Keratinocyte (primary cell): ENCODE measurements around the gene CNTROB.

ENCODE experiments used
- EZH2 ChIP-seq: IDR thresholded peaks from one replicate; pipeline ENCODE4 v1.6.1; 2012; ENCODE audit warnings: inconsistent platforms, mild to moderate bottlenecking, low read length, moderate library complexity
- TF ChIP-seq, protein P1 (sequence below), 3 experiments: IDR thresholded peaks in 1 of 3; conservative IDR thresholded peaks in 1 of 3; optimal IDR thresholded peaks in 1 of 3; 2 replicates in 2 of 3; 3 replicates in 1 of 3; pipeline versions ENCODE3 to v1.5.1; 2011; ENCODE audit warnings: low read length in 3 of 3, mild to moderate bottlenecking in 3 of 3, moderate library complexity in 2 of 3, control low read depth in 1 of 3, inconsistent platforms in 1 of 3; ENCODE audit not compliant: insufficient read depth in 2 of 3; ENCODE audit errors: extremely low read depth in 1 of 3

DNA sequence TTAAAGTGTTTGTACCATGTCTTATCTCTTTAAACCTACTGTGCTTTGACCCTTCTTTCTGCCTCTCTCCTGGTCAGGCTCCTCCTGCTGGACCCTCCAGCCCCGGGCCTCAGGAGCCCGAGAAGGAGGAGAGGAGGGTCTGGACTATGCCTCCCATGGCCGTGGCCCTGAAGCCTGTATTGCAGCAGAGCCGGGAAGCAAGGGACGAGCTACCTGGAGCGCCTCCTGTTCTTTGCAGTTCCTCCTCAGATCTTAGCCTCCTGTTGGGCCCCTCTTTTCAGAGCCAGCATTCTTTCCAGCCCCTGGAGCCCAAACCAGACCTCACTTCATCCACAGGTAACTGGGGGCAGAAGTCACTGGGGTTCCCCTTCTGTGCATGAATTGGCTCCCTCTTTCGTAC is 13.6 kb downstream of the CNTROB start:
- TF ChIP-seq, protein P1, sequence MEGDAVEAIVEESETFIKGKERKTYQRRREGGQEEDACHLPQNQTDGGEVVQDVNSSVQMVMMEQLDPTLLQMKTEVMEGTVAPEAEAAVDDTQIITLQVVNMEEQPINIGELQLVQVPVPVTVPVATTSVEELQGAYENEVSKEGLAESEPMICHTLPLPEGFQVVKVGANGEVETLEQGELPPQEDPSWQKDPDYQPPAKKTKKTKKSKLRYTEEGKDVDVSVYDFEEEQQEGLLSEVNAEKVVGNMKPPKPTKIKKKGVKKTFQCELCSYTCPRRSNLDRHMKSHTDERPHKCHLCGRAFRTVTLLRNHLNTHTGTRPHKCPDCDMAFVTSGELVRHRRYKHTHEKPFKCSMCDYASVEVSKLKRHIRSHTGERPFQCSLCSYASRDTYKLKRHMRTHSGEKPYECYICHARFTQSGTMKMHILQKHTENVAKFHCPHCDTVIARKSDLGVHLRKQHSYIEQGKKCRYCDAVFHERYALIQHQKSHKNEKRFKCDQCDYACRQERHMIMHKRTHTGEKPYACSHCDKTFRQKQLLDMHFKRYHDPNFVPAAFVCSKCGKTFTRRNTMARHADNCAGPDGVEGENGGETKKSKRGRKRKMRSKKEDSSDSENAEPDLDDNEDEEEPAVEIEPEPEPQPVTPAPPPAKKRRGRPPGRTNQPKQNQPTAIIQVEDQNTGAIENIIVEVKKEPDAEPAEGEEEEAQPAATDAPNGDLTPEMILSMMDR (optimal IDR thresholded peaks at IDR 0.05 in 1 of 3, IDR thresholded peaks at IDR 0.05 in 1 of 3, conservative IDR thresholded peaks at IDR 0.05 in 1 of 3; ENCODE audit: extremely low read depth in 1 of 3, insufficient read depth in 2 of 3, low read length in 3 of 3), result no peak
- no peak for TF ChIP-seq EZH2
